Activated CD8-positive, alpha-beta T cell treated with anti-CD3 and anti-CD28 coated beads, Interleukin-2, amount 10 ng/mL, durations not matched to agents 7 days and 5 days (primary cell): Measurements from ENCODE around the gene SCAANT1. TPM values are rescaled to one million over a fixed set of nuclear protein-coding genes. Genes with fewer than 3 reads are reported as not detected.

Source experiments
- ATAC-seq: fragments of 150-1000 bp; cut with Tn5 transposase; one replicate; pipeline ENCODE4 v1.10.0; 2021; ENCODE audit warnings: moderate library complexity
- CTCF ChIA-PET: fragments of 350-600 bp; sonication (Branson Sonifier 250); formaldehyde crosslinking; loops from one replicate; lab custom pipeline; 2021; ENCODE audit warnings: antibody characterized with exemption; lab: Charles Lee
- POLR2A ChIA-PET: fragments of 350-600 bp; sonication (Branson Sonifier 250); formaldehyde crosslinking; loops from one replicate; lab custom pipeline; 2021; ENCODE audit warnings: antibody characterized with exemption; lab: Charles Lee
- DNase-seq: peaks from one replicate; pipeline ENCODE4 v3.0.0-alpha.2; 2020
- H3K27ac Mint-ChIP-seq: one replicate; pipeline ENCODE4 v1.8.0; 2021; ENCODE audit warnings: mild to moderate bottlenecking, mixed read lengths
- H3K27me3 Mint-ChIP-seq: one replicate; pipeline ENCODE4 v1.8.0; 2021; ENCODE audit warnings: low read depth, mixed read lengths
- H3K36me3 Mint-ChIP-seq: one replicate; pipeline ENCODE4 v1.8.0; 2021; ENCODE audit warnings: low read depth, mixed read lengths
- H3K4me1 Mint-ChIP-seq: one replicate; pipeline ENCODE4 v1.8.0; 2021; ENCODE audit warnings: low read depth, mixed read lengths
- H3K4me3 Mint-ChIP-seq: one replicate; pipeline ENCODE4 v1.8.0; 2021; ENCODE audit warnings: mild to moderate bottlenecking, mixed read lengths
- H3K9me3 Mint-ChIP-seq: one replicate; pipeline ENCODE4 v1.8.0; 2022; ENCODE audit warnings: mixed read lengths; ENCODE audit not compliant: insufficient read depth
- total RNA-seq, 2 experiments: library from RNA; stranded (reverse); gene quantifications; one replicate each; pipeline ENCODE4 v1.2.3, GENCODE V29; 2021

Gene SCAANT1
- total RNA-seq, 2 experiments from 2014 or later = not detected

GRCh38 chr3:63933459-63933858 is 21.3 kb upstream of the SCAANT1 start:
- H3K4me1 Mint-ChIP-seq = peaks cover 75% of the 10 kb centered on the region
- peaks cover 44% of the 10 kb centered on the region for H3K36me3 Mint-ChIP-seq
- H3K9me3 Mint-ChIP-seq = no peaks in the 10 kb centered on the region
- H3K27me3 Mint-ChIP-seq = no peaks in the 10 kb centered on the region
- ChIA-PET POLR2A (interaction anchor here (0.6 kb wide), 1 partner anchor 33 kb away, joined by 3 read pairs; no protein-coding TSS in a partner anchor), CTCF (interaction anchor here (1.1 kb wide), 1 partner anchor 28 kb away, joined by 7 read pairs; no protein-coding TSS in a partner anchor)
- no peak for DNase-seq
- H3K4me3 Mint-ChIP-seq = peak overlapping the region; percentile 63
- ATAC-seq = no peak
- peak overlapping the region; percentile 84 for H3K27ac Mint-ChIP-seq

DNA sequence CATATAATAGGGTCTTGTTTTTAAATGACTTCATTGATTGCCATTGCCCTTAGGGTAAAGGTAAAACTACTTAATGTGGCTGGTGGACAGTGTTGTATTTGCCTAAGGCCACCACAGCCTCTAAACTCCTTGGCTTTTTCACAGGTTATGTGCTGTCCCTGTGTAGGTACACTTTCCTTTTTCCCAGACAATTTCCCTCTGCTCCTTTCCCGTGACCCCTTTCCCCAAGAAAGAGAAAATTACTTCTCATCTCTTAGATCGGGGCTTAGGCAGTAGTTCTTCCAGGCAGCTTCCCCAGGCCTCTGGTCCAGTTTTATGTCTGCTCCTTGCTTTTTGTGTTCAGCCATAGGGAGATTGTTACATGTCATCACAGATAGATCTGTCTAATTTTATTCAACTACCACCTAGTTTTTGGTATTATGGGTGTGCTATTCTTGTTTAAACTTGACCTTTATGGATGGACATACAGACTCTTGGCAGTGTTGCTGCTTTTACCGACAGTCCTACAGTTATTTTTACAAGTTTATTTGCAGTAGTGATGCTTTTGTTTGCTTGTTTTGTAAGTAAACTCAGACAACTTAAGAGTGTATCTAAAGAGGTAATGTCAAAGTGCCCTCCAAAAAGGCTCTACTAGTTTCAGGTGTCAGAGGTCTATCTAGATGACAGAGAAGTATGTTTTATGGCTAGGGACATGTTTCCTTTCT is 20.5 kb upstream of the SCAANT1 start:
- no peaks in the 10 kb centered on the region for H3K27me3 Mint-ChIP-seq
- ChIA-PET POLR2A (interaction anchor here (0.6 kb wide), 1 partner anchor 34 kb away, joined by 3 read pairs; no protein-coding TSS in a partner anchor), CTCF (interaction anchor here (1.1 kb wide), 1 partner anchor 29 kb away, joined by 7 read pairs; no protein-coding TSS in a partner anchor)
- H3K9me3 Mint-ChIP-seq = no peaks in the 10 kb centered on the region
- H3K27ac Mint-ChIP-seq = peak overlapping the region; percentile 47
- H3K4me1 Mint-ChIP-seq = peaks cover 67% of the 10 kb centered on the region
- H3K4me3 Mint-ChIP-seq = no peak overlapping the region
- H3K36me3 Mint-ChIP-seq = peaks cover 42% of the 10 kb centered on the region
- DNase-seq (no peak), ATAC-seq (no peak)

DNA sequence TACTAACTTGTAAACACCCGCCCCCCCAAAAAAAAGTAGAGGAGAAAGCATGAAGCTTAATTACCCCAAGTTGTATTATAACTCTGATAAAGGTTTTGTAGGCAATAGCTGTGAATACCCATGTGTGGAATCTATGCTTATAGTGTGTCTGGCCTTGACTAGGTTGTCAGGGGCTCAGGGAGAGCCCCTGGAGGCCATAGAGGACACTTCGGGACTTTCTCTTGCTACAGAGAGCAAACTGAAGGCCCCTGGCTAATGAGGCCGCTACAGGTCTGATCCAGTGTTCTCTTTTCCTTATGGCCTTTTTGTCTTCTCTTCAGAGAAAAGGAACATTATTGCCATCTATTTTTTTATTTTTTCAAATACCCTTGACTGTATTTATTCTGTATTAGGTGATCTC is 19.1 kb upstream of the SCAANT1 start:
- CTCF ChIA-PET = interaction anchor here (0.6 kb wide), 1 partner anchor 66 kb away, joined by 4 read pairs; no protein-coding TSS in a partner anchor
- no peak for DNase-seq
- POLR2A ChIA-PET = no interaction called here
- H3K9me3 Mint-ChIP-seq = no peaks in the 10 kb centered on the region
- H3K27ac Mint-ChIP-seq = no peak overlapping the region
- H3K4me3 Mint-ChIP-seq = no peak overlapping the region
- no peaks in the 10 kb centered on the region for H3K27me3 Mint-ChIP-seq
- peaks cover 44% of the 10 kb centered on the region for H3K36me3 Mint-ChIP-seq
- ATAC-seq = no peak
- peaks cover 54% of the 10 kb centered on the region for H3K4me1 Mint-ChIP-seq

GRCh38 chr3:63927422-63928280 is 15.5 kb upstream of the SCAANT1 start:
- CTCF ChIA-PET = interaction anchor here (1.0 to 1.6 kb wide), 3 partner anchors 13 to 66 kb away, joined by 4 to 5 read pairs (median 5); no protein-coding TSS in a partner anchor
- peaks cover 55% of the 10 kb centered on the region for H3K36me3 Mint-ChIP-seq
- H3K27ac Mint-ChIP-seq = no peak overlapping the region
- DNase-seq = no peak
- POLR2A ChIA-PET = interaction anchor here (1.8 kb wide), 1 partner anchor 16 kb away, joined by 9 read pairs; the partner anchor contains the start of gene SCAANT1
- no peak overlapping the region for H3K4me3 Mint-ChIP-seq
- no peaks in the 10 kb centered on the region for H3K27me3 Mint-ChIP-seq
- peaks cover 21% of the 10 kb centered on the region for H3K4me1 Mint-ChIP-seq
- no peak for ATAC-seq
- H3K9me3 Mint-ChIP-seq = no peaks in the 10 kb centered on the region

- ATAC-seq = no peak
- H3K36me3 Mint-ChIP-seq = peaks cover 63% of the 10 kb centered on the region
- POLR2A ChIA-PET = no interaction called here
Measured at GRCh38 chr3:63926309-63926708, 14.1 kb upstream of the SCAANT1 start.

GRCh38 chr3:63922491-63923199 is 10.5 kb upstream of the SCAANT1 start:
- no peaks in the 10 kb centered on the region for H3K9me3 Mint-ChIP-seq
- POLR2A ChIA-PET = no interaction called here
- ATAC-seq (no peak), DNase-seq (no peak)
- H3K27me3 Mint-ChIP-seq = no peaks in the 10 kb centered on the region
- H3K27ac Mint-ChIP-seq = no peak overlapping the region
- H3K36me3 Mint-ChIP-seq = peaks cover 76% of the 10 kb centered on the region
- H3K4me1 Mint-ChIP-seq = peaks cover 19% of the 10 kb centered on the region
- CTCF ChIA-PET = no interaction called here
- no peak overlapping the region for H3K4me3 Mint-ChIP-seq

More at GRCh38 chr3:63926309-63926708, 14.1 kb upstream of the SCAANT1 start:
- no peak overlapping the region for H3K27ac Mint-ChIP-seq
- no peak overlapping the region for H3K4me3 Mint-ChIP-seq
- CTCF ChIA-PET = no interaction called here
- DNase-seq = no peak
- peaks cover 18% of the 10 kb centered on the region for H3K4me1 Mint-ChIP-seq
- no peaks in the 10 kb centered on the region for H3K27me3 Mint-ChIP-seq
- no peaks in the 10 kb centered on the region for H3K9me3 Mint-ChIP-seq

DNA sequence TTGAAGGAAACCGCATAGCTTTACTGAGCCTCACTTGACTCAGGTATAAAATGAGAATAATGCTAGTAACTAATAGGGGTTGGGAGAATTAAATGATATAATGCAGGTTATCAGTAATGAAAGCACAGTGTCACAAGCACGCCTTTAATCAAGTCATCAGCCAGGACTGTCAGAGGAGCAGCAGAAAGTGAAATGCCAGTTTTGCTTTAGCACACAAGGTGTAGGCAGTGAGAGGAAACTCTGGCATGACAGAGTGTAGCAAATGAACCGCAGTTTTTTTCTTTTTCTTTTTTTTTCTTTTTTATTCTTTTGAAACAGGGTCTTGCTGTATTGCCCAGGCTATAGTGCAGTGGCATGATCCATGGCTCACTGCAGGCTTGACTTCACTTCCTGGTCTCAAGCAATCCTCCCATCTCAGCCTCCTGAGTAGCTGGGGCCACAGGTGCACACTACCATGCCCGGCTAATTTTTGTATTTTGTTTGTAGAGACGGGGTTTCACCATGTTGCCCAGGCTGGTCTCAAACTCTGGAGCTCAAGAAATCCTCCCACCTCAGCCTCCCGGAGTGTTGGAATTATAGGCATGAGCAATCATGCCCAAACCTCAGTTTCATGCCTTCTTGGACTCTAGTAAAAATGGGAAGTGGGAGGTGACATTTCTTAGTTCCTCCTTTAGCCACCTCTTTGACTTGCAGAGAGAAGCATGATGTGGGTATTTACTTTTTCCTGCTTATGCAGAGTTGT is 9.7 kb upstream of the SCAANT1 start:
- ATAC-seq = no peak
- ChIA-PET POLR2A (no interaction called here), CTCF (no interaction called here)
- no peak for DNase-seq
- Mint-ChIP-seq H3K4me3 (no peak overlapping the region), H3K27ac (no peak overlapping the region), H3K9me3 (no peaks in the 10 kb centered on the region), H3K27me3 (no peaks in the 10 kb centered on the region), H3K36me3 (peaks cover 79% of the 10 kb centered on the region), H3K4me1 (peaks cover 23% of the 10 kb centered on the region)

- ChIA-PET CTCF (no interaction called here), POLR2A (no interaction called here)
- no peaks in the 10 kb centered on the region for H3K27me3 Mint-ChIP-seq
- H3K27ac Mint-ChIP-seq = no peak overlapping the region
- no peaks in the 10 kb centered on the region for H3K9me3 Mint-ChIP-seq
- H3K4me1 Mint-ChIP-seq = peaks cover 30% of the 10 kb centered on the region
- ATAC-seq = no peak
- no peak for DNase-seq
- H3K4me3 Mint-ChIP-seq = no peak overlapping the region
- H3K36me3 Mint-ChIP-seq = peaks cover 77% of the 10 kb centered on the region
Measured at GRCh38 chr3:63920001-63920400, 7.8 kb upstream of the SCAANT1 start.

- ChIA-PET CTCF (no interaction called here), POLR2A (no interaction called here)
- Mint-ChIP-seq H3K27me3 (no peaks in the 10 kb centered on the region), H3K27ac (no peak overlapping the region), H3K4me1 (peaks cover 47% of the 10 kb centered on the region), H3K36me3 (peaks cover 78% of the 10 kb centered on the region), H3K9me3 (no peaks in the 10 kb centered on the region), H3K4me3 (no peak overlapping the region)
- DNase-seq = no peak
- no peak for ATAC-seq
Measured at GRCh38 chr3:63918321-63918720, 6.1 kb upstream of the SCAANT1 start.

DNA sequence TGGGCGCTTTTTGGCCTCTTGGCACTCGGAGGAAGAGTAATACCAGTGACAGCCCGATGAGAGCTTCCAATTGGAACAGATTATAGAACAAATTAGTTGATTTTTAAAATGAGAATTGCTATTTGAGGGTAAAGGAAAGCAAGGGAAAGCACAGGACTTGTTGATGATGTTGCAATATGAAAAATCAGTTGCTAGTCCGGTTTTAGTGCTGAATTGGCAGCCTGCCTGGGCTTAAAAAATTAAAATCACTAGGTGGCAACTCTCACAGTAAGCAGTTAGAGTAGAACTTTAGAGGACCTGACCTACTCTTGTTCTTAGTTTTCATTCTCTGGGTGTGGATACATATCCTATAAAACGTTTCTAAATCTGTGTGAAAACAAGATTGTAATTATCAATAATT is 2.1 kb upstream of the SCAANT1 start:
- H3K4me1 Mint-ChIP-seq = peaks cover 53% of the 10 kb centered on the region
- no peak overlapping the region for H3K27ac Mint-ChIP-seq
- peak overlapping the region; percentile 88 for H3K4me3 Mint-ChIP-seq
- no peaks in the 10 kb centered on the region for H3K9me3 Mint-ChIP-seq
- no peak for ATAC-seq
- DNase-seq = no peak
- POLR2A ChIA-PET = no interaction called here
- CTCF ChIA-PET = interaction anchor here (1.2 kb wide), 1 partner anchor 14 kb away, joined by 4 read pairs; no protein-coding TSS in a partner anchor
- no peaks in the 10 kb centered on the region for H3K27me3 Mint-ChIP-seq
- peaks cover 55% of the 10 kb centered on the region for H3K36me3 Mint-ChIP-seq
